Hindlimb muscle (tissue), 1 donor: Measurements from ENCODE around the gene WNT7B. TPM values are rescaled to one million over a fixed set of nuclear protein-coding genes. Genes with fewer than 3 reads are reported as not detected.

Experiments
- DNase-seq: peaks from one replicate; pipeline ENCODE4 v3.0.0-alpha.2; 2013
- polyA plus RNA-seq: library from polyadenylated mRNA; unstranded; fragments of 120-200 nt; gene quantifications from one replicate; pipeline ENCODE4 v1.2.1, GENCODE V29; 2013; ENCODE audit not compliant: insufficient read length

Gene WNT7B
- polyA plus RNA-seq, 1 donor: 0.12 TPM

DNA sequence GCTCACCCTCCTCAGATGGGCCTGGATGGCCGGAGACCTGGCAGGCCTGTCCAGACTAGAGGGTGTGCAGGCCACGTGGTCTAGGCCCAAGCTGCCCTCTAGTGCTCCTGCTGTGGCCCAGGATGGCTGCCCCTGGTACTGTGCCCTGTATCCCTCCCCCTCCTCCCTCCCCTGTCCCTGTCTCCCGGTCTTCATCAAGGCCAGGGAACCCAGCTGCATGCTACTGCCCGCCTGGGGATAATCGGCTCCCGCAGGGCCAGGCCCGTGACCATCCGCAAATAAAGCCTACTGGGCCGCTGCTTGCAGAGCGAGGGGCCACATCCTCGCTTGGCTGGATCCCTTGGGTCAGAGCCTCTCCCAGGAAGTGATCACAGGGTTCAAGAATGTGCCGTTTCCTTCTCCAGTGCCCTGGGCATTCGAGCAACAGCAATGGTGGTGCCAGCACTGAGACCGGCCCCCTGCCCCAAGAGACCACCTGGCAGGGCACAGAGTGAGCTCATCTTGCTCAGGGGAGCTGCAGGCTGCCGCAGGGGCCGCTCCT lies 51.1 kb downstream of the WNT7B start:
- no peak for DNase-seq

DNA sequence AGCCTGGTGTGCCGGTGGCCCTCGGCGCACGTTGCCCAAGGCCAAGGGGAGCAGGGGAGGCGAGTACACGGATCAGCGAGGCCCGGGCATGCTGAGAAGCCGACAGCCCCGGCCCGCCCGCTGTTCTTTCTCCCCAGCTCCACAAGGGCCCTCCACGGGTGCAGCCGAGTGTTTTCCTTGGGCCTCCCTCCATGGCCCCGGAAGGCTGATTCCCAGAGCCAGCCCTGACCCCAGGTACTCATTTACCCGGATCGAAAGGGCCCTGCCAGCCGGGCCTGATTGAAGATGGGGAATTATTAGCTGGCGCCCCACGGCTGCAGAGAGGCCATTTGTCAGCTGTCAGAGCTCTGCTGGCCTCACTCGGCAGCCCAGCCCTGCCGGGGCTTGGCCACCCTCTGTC lies 53.1 kb downstream of the WNT7B start:
- no peak for DNase-seq

DNA sequence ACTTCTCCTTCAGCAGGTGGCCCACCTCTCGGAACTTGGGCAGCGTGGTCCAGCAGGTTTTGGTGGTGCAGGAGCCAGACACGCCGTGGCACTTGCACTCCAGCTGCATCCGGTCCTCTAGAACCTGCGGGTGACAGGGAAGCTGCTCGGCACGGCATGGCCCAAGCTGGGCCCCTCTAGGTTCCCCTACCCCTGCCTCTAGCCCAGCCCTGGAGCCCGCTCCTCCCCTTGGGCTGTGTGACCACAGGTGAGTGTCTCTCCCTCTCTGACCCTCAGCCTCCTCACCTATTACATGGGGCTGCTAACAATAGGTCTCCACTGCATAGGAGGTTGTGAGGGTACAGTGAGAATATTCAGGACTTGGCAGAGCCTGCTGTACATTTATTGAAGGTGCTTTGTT lies 53.8 kb downstream of the WNT7B start:
- DNase-seq: no peak

DNA sequence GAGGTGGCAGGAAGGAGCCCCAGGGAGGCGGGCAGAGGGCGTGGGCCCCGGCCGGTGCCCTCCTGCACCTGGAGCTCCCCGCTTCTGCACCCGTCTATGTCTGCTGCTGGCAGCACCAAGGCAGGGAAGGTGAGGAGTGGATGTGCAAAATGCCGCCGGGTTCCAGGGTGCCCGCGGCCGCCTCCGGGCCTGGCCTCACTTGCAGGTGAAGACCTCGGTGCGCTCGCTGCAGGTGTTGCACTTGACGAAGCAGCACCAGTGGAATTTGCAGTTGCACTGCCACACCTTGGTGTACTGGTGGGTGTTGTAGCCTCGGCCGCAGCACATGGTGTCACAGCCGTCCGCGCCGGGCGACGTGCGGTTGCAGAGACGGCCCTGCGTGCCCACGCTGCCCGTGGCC lies 54.3 kb downstream of the WNT7B start:
- no peak for DNase-seq

DNA sequence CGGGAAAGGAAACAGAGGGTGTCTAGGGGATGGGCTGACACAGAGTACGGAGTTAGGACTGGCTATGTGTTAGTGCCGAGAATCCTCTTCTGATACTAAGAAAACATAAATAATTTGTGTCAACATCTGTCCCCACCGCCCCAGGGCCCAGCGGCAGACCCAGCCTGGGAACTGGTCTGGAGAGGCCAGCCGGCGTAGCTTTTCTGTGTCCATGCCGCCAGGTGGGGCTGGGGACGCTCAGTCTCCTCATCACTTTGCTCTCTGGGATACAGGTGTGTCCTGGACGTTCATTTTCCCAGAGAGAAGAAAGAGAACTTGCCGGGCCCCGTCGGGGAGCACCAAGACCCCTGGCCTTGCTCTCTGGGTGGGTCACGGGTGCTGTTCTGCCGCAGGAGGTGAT lies 54.7 kb downstream of the WNT7B start:
- no peak for DNase-seq

DNA sequence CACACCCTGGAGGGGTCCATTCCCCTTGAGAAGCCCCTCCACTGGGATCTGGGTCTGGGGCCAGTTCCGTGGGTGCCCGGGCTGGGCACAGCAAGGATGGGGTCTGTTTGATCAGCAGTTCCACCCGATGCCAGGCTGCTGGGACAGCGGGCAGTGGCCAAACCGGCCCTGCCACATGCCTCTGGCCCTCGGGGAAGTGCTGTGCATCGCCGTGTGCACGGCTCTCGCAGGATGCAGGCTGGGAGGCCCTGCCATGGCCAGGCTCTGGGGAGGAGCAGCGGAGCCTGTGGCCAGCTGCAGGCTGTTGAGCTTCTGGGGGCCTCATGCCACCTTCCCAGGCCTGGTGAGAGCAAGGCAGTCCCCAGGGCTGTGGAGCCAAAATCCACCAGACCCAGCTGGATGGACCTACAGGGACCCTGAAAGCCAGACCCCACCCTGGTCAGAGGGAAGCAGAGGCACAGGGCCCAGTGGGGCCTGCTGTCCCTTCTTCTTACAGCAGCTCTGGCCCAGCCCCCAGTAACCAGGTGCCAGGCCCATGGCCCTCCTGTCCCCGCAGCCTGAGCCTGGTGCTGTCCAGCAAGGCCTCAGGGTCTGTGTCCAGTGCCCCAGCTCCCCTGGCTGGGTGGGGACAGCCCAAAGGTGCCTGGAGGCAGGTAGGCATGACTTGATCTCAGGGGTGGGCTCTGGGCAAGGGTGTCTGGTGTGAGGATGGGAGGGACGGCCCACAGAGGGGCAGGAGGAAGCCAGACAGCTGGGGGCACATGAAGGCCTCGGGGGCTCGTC lies 57.3 kb downstream of the WNT7B start:
- DNase-seq: no peak

DNA sequence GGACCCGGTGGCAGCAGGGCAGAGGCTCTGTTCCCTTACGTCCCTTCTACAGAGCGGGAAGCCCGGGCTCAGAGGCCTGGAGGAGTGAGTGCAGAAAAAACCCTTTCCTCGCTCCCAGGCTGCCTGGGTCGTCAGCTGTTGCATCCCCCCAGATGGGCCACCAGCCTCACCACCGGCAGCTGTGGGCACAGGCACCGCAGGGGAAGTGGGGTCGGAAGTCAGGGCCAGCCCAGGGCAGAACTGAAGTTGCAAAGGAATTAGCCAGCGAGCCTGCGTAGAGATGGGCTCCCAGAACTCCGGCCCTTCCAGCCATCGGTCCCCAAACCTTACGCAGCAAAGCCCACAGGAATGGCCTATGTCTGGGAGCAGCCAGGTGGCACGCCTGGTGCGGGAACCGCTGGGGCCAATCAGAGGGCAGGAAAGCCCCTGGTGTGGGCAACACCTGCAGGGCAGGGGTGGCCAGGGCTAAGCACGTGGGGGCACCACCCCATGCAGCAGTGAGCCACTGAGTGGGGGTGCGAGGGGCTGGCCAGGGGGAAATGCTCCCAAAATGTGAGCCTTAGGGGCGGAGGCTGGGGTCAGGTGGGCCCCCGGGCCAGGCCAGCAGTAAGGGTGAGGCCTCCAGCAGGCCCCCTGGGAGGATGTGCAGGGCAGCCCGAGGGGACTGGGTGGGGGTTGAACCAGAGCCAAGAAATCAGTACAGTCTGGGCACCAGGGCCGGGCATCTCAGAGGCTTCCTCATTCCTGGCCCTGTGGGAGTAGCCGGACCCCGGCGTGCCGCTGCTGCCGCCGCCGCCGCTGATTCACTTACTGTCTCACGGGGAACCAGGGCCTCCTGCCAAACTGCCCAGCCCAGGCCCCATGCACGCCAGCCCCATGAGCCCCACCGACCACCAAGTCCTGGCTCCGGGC lies 58.2 kb downstream of the WNT7B start:
- no peak for DNase-seq

DNA sequence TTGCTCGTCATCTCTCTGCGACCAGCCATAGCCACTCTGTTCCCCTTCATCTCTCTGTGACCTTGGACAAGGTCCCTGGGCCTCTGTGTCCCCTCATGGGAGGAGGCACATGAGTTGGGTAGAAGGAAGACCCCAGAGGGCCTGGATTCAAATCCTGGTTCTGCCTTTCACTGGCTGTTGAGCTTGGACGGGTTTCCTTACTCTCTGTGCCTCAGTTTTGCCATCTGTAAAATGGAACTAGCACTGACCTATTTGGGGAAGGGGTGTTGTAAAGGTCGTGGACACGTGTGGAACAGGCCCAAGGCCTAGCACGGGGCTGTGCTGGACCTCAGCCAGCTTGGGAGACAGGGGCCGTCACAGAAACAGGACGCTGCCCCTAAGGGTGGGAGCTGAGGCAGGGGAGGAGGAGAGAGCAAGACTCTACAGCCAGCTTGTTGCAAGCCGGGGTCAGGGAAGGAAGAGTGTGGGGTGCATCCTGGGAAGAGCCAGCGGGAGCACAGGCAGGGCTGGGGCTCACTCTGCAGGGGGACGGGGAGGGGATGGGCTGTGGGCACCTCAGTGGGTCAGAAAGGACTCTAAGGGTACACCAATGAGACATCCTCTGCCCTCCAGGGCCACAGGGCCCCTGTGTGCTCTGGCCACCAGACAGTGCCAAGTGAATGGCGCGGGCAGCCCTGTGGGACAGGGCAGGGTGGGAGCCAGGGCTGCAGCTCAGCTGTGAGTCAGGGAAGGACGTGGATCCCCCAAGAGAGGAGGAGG lies 59.1 kb downstream of the WNT7B start:
- no peak for DNase-seq

DNA sequence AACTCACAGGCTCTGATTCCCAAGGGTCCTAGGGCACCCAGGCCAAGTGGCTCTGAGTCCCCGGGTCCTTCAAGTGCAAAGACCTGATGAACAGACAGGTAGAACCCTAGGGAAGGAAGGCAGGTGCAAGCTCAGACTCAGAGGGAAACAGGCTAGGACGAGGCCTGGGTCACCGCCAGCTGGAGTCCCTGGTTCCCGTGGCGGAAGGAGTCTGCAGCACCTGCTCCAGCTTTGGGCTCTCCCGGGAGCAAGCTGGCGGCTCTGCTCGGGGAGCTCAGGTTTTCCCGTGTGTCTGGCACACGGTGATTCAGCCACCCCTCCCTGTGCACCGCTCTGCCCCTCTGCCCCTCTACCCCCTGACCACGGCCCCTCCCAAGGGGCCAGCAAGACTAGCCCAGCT lies 59.8 kb downstream of the WNT7B start:
- DNase-seq: no peak

DNA sequence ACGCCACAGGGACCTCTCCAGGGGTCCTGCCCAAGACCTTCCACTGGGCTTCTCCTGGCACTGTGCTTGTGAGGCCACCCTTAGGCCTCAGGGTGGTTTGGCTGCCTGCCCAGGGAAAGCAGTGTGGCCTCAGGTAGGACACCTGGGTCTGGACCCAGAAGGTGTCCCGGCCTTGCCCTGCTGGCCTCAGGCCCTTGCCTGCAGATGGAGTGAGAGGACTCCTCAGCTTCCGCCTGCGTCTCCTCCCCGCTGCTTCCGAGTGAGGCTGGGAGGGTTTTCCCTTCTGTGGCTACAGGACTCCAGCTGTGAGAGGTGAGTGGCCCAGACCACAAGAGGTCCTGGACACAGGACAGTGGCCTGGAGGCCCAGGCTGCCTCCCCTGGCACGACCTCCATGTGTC lies 60.4 kb downstream of the WNT7B start:
- no peak for DNase-seq

DNA sequence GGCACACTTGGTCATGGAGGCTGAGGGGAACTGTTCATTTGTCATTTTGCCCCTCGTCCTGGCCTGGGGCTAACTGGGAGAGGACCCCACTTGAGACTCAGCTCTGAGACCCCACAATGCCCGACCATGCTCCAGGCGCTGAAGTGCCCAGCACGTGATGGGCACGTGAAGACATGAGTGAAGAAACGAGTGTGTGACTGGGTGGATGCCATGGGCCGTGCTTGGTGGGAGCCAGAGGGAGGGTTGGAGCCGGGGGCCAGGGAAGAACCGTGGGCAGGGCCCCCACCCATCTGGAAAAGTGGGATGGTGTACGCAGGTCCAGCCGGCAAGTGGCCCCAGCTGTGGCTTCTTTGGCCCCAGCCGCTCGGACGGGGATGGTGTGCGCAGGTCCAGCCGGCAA lies 61.1 kb downstream of the WNT7B start:
- no peak for DNase-seq

DNA sequence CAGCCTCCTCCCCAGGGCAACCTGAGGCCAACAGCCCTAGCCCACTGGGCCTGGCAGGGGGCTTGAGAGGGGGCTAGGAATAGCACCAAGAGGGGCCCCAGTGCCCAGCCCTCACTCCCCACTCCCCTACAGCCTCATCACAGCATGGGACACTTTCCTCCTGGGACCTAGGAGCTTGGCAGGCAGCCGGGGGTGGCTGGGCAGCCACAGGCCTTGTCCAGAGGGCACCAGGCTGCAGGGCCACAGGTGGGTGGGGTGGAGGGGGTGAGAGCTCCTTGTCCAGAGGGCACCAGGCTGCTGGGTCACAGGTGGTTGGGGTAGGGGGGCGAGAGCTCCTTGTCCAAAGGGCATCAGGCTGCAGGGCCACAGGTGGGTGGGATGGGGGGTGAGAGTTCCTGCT lies 61.8 kb downstream of the WNT7B start:
- no peak for DNase-seq

DNA sequence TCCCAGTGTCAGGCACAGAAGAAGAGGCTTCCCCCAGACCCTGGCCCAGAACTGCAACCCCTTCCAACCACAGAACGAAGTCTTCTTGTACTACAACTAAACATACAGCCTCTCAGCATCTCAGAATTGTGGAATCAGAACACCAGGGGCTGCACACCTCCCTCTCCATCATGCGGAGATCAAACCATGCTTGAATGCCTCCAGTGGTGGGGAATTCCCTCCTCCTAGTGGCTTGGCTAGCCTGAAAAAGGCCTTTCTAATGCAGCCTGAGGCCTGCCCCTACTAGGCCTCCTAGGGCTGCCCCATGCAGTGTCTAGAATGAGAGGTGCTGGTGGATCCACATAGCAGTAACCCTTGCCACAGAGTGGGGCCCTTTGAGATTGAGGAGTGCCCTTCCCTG lies 62.7 kb downstream of the WNT7B start:
- no peak for DNase-seq

DNA sequence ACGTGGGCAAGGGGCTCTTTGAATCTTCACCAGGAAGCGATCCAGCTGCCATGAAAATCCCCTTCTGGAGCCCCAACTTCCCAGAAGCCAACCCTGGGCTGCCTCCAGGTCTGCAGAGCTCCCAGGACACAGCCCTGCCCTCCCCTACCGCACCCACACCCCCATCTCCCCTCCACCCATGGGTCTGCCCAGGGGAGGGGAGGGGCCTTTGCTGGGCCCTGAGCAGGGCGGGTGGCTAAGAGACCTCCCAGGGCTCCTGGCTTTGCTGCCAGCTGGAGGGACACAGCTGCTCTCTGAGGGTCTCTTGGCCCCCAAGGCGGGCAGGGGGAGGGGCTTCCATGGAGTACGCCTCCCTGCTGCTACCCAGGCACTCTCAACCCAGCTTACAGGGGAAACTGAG lies 64.1 kb downstream of the WNT7B start:
- DNase-seq: no peak

DNA sequence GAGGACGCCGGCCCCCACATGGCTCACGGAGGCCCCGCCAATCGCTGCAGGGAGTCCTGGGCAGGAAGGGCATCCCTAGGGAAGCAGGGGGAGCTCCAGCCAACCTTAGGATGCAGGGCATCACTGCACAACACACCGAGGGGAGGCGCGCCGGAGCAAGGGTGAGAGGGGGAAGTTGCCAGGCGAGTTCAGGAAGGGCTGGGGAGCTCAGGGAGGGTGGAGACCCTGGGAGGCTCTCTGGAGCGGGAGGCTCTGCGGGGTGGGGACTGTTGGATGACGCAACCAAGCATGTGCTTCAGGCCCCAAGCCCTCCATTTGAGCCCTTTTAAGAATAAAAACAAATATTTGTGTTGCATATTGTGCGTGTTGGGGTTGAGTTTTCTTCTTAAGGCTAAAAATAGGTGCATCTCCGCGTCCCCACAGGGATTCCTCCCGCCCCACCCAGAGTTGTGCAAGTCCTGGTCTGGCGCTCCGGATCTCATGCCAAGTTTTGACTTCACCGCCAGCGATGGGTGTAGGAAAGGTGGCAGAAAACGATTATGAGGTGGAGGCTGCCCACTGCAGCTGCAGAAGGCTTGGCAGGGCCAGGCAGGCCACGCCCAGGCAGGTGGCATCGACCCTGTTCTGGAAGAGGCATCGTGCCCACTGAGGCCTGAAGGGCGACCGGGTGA lies 65.2 kb downstream of the WNT7B start:
- no peak for DNase-seq

DNA sequence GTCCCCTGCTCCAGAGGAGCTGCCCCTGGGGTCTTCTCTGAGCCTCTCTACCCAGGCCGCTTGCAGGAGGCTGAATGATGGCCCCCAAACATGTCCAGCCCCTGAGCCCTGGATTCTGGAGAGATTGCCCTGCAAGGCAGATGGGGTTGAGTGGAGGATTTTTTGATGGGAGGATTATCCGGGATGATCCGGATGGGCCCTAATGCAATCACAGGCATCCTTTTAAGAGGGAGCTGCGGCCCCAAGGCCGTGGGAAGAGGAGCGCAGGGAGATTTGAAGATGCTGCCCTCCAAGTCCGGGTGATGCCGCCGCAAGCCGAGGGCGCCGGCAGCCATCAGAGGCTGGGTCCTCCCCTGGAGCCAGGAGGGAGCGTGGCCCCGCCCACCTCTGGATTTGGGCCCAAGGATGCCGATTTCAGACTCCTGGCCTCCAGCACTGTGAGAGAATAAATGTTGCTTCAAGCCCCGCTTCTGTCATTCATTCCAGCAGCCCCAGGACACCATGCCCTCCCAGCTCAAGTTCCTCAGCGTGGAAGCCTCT lies 66.0 kb downstream of the WNT7B start:
- DNase-seq: no peak

DNA sequence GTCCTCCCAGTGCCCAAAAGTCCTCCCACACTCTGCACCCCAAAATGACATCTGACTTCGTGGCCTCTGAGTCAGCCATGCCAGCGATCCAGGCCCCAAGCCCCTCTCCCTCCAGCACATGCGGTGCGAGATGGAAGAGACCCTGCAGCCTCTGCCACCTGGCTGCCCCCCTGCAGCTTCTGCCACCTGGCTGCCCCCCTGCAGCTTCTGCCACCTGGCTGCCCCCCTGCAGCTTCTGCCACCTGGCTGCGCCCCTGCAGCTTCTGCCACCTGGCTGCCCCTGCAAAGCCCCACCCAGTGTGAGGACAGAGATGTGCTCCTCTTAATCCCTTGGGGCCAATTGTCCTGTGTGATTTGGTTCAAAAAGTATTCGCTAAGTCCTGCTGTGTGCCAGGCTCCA lies 68.0 kb downstream of the WNT7B start:
- DNase-seq: no peak

DNA sequence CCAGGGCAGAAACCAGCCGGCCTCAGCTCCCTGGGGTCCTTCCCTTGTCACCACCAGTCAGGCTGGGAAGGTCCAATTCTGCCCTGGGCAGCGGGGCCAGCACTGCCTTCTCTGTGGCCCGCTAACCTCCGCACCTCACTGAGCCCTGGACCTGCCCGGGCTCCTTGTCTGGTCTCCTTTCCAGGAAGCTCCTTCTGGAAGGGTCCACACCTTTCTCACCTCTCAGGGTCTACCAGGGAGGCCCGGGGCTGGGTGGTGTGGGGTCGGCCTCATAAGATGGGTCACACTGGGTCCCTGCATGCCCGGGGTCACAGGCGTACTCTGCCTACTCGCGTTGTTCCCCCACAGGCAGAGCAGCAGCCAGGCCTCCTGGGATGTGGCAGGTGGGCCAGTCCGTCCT lies 69.0 kb downstream of the WNT7B start:
- no peak for DNase-seq

DNA sequence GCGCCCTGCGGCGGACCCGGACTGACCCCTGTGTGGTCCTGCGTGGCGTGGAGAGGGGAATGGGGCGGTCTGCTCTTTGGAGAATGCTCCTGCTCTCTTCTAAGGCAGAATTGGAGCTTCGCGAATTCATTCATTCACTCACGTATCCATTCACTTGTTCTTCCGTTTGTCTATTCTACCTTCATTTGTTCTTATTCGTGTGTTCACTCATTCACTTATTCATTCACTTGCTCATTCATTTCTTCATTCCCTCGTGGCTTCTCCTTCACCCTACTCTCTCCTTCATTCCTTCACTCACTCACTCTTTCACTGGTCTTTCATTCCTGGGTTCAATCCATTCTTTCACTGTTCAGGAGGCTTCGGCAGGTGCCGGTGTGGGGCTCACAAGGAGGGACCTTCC lies 69.6 kb downstream of the WNT7B start:
- no peak for DNase-seq

DNA sequence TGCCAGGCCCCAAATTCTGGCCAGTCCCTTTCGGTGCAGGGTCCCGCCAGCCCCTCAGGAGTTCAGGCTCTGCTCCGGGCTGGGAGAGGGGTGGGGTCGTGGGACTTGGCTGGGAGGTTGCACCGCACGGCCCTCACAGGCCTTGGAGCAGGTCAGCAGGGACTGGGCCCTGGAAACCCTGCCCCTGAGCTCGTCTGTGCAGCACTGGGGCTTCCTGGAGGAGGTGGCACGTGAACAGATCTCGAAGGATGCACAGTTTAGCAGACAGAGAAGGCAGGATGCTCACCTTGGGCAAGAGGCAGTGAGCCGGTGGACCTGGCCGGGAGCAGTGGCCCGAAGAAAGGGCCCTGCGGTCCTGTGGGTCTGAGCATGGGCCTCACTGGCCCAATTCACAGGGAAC lies 70.0 kb downstream of the WNT7B start:
- no peak for DNase-seq

DNA sequence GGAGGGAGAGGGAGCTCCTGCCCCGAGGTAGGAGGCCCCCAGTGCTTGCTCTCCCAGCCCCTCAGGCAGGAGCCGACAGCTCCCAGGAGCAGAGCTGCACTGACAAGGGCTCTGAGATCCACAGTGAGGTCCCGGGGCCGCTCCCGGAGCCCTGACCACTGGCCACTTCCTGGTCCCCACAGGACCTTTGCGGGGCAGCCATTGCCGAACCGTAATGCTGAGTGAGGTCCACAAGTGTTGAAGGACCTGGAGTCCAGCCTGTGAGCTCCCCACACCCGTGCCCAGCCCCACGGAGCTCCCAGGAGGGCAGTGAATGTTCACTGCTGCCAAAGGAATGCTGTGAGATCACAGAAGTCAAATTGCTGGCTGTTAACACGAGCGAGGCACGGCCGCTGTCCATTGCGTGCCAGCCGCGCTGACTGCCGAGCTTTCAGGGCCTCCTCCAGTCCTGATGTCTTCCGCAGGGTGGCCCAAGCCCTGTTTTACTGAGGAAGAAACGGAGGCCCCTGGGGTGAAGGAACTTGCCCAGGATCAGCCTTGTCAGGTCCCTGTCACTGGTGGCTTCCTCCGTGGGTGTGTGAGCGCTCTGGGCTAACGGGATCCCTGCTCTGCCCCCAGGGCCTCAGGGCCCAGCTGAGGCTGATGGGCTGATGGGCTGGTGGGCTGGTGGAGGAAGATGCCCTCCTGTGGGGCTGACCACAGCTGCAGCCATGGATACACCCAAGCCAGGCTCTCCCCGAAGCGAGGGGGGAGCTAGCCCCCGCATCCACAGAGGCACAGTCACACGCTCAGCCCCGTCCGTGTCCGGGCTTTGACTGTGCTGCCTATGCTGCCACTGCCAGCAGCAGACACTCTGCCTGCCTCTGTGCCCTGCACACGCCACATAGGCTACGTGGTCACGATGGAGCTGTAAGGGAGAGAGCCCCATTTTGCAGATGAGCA lies 70.8 kb downstream of the WNT7B start:
- no peak for DNase-seq
